Measurements from ENCODE around the gene SLC8A1. TPM values are rescaled to one million over a fixed set of nuclear protein-coding genes. Genes with fewer than 3 reads are reported as not detected.

The SLC8A1 gene
- total and polyA plus RNA-seq, 2 of the 13 experiments (the other 11 are each of a cell fraction or from before 2014, with no cell fraction given): not detected

DNA sequence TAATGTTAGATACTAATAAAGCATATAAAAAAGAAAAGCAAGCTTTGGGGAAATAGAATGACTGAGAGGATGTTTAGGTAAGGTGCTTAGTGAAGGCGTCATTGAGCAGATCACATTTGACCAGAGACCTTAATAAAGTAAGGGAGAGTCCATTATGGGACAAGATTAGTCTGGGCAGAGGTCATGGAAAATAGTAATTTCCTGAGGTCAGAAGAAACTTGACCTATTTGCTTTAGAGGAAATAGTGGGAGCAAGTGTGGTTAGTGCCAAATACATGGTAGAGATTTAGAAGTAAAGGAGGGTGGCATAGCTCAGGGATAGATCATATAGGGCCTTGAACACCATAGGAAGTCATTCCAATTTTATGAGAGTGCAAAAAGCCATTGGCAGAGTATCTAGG, 24.5 kb upstream of the SLC8A1 start:
- no peaks in the 10 kb centered on the region for H3K27me3 ChIP-seq (ENCODE audit: control insufficient read depth in 1 of 2, insufficient read depth in 2 of 2, low read length in 2 of 2)
- DNase-seq (ENCODE audit: low spot score) (no peak), FAIRE-seq (no peak), ATAC-seq (no peak)
- H3K9ac ChIP-seq (ENCODE audit: insufficient read depth, low read depth, low read length): no peak overlapping the region
- H3K79me2 ChIP-seq (ENCODE audit: insufficient read depth, low read length): no peaks in the 10 kb centered on the region
- in situ Hi-C loops (cut with HindIII; ENCODE audit: extremely low pct_ligation_motif_present, low pct_unique_long_range_greater_than_20kb) (no loop called here), intact Hi-C loops (cut with micrococcal nuclease; ENCODE audit: unreplicated experiment) (no loop called here)
- H3K9me3 ChIP-seq (ENCODE audit: low read length): no peaks in the 10 kb centered on the region
- H3K4me3 ChIP-seq (replicated peaks in 1 of 3; ENCODE audit: insufficient read depth in 1 of 3, low read depth in 2 of 3, low read length in 3 of 3): no peak overlapping the region
- TF ChIP-seq NPAS2 (CRISPR knock-in tag; IDR thresholded peaks at IDR 0.05; ENCODE audit: borderline replicate concordance): no peak
- no peak for TF ChIP-seq NKX3-1 (CRISPR knock-in tag; IDR thresholded peaks at IDR 0.05)
- TF ChIP-seq CREM (IDR thresholded peaks at IDR 0.05): no peak
- TF ChIP-seq CREM (CRISPR knock-in tag; IDR thresholded peaks at IDR 0.05): no peak
- TF ChIP-seq NFIB (CRISPR knock-in tag; IDR thresholded peaks at IDR 0.05; ENCODE audit: borderline replicate concordance): no peak
- no peak for TF ChIP-seq SETDB1 (CRISPR knock-in tag; IDR thresholded peaks at IDR 0.05; ENCODE audit: borderline replicate concordance)
- TF ChIP-seq ATF7 (IDR thresholded peaks at IDR 0.05): no peak
- TF ChIP-seq ATF7 (CRISPR knock-in tag; IDR thresholded peaks at IDR 0.05): no peak
- no peak for TF ChIP-seq ZSCAN29 (CRISPR knock-in tag; conservative IDR thresholded peaks at IDR 0.05)
- TF ChIP-seq, protein P1, sequence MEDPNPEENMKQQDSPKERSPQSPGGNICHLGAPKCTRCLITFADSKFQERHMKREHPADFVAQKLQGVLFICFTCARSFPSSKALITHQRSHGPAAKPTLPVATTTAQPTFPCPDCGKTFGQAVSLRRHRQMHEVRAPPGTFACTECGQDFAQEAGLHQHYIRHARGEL (CRISPR knock-in tag; IDR thresholded peaks at IDR 0.05): no peak
- no peak for TF ChIP-seq NFIC (IDR thresholded peaks at IDR 0.05; ENCODE audit: low read length)
- no peak for TF ChIP-seq ZFYVE20 (CRISPR knock-in tag; IDR thresholded peaks at IDR 0.05; ENCODE audit: borderline replicate concordance, low read depth)
- TF ChIP-seq ATF5 (CRISPR knock-in tag; IDR thresholded peaks at IDR 0.05; ENCODE audit: low read depth): no peak
- no peak for TF ChIP-seq NFE2L1 (CRISPR knock-in tag; IDR thresholded peaks at IDR 0.05; ENCODE audit: borderline replicate concordance)
- TF ChIP-seq ATF1 (CRISPR knock-in tag; IDR thresholded peaks at IDR 0.05): no peak
- no peak for TF ChIP-seq ZNF839 (CRISPR knock-in tag; IDR thresholded peaks at IDR 0.05; ENCODE audit: borderline replicate concordance)
- TF ChIP-seq FOXM1 (CRISPR knock-in tag; IDR thresholded peaks at IDR 0.05): no peak
- TF ChIP-seq HMGXB3 (CRISPR knock-in tag; IDR thresholded peaks at IDR 0.05; ENCODE audit: borderline replicate concordance): no peak
- no TSS peak for BruUV-seq (replicated peaks)
- H3K27ac ChIP-seq (ENCODE audit: extremely low read length, insufficient read depth, low read length): no peak overlapping the region
- no peak overlapping the region for H3K4me2 ChIP-seq (ENCODE audit: low read depth, low read length)
- H3K4me1 ChIP-seq (ENCODE audit: insufficient read depth, low read length): peaks cover 6% of the 10 kb centered on the region
- WGBS (ENCODE audit: low lambda C conversion rate): 2% methylated on average over 1 of the region's 1 CpG
- POLR2A ChIA-PET: no interaction called here
- CTCF ChIA-PET (ENCODE audit: low intra/inter-chr PET ratio, low total read pairs): no interaction called here
- no peaks in the 10 kb centered on the region for H3K36me3 ChIP-seq (replicated peaks in 1 of 2; ENCODE audit: control insufficient read depth in 1 of 2, insufficient read depth in 2 of 2, low read length in 2 of 2)
- no peak overlapping the region for H2AFZ ChIP-seq (ENCODE audit: low read length)
- H4K20me1 ChIP-seq (ENCODE audit: insufficient read depth, low read length): no peaks in the 10 kb centered on the region
